ENCODE results near the gene RFX3.
A peak's percentile ranks its signal among the peaks of the same experiment; 100 is the strongest.

RFX3 gene

GRCh38 chr9:3281399-3281798, 244.4 kb downstream of the RFX3 start:
- no peak for DNase-seq (ENCODE audit: low spot score)

- no peak for DNase-seq (ENCODE audit: low spot score)
Observed at GRCh38 chr9:3277200-3277599, 248.6 kb downstream of the RFX3 start.

DNA sequence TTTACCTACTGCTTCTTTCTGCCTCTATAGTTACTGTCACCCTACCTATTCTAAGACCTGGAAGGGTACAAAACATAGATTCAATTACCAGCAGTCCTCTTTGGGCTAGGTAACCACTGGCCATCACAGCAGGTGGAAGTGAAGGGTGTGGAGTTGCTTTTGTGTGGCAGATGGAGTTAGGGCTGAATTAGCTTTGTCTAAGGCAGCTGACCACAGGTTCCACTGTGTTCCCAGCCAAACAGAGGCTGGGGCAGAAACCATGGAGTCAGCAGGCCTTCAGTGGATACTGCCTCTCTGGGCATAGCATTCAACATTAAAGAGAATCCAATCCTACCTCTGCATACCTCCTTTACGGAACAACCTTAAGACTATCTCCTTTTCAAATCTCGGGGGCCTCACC, 254.2 kb downstream of the RFX3 start:
- no peak for DNase-seq (ENCODE audit: low spot score)

- no peak for DNase-seq (ENCODE audit: low spot score)
Observed at GRCh38 chr9:3271157-3271556, 254.6 kb downstream of the RFX3 start.

- DNase-seq (ENCODE audit: low spot score): no peak
Observed at GRCh38 chr9:3268223-3268622, 257.6 kb downstream of the RFX3 start.

- DNase-seq (ENCODE audit: low spot score): no peak
Observed at GRCh38 chr9:3263698-3264097, 262.1 kb downstream of the RFX3 start.

DNA sequence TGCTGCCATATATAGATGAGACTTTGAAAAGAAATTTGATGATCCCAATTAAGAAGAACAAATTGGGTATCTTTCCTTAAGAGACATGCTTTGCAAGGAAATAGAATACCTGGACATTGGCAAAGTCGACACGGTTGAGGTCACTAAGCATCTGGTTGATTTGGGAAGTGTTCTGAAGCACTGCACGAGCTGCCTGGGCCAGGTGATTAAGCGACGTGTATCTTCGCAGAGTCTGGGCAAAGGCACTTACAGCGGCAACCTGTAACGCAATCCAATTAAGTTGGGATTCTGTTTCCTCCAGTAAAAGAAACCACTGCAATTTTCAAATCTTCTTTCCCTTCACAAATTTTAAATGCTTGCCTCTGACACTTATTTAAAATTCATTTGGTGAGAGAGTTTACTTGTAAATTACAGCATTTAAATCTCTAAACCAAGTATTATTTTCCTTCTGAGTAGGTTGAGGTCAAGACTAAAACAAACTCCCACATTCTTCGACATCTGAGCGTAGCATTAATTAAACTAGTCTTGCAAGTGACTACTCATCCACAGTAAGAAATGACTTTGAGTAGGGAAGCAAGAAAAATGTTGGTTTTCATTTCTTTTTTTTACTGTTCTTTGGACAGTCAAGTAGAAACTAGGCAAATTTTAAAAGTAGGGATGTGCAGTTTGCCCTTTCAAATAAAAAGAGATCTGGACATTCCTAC, 262.8 kb downstream of the RFX3 start:
- DNase-seq (ENCODE audit: low spot score): no peak

DNA sequence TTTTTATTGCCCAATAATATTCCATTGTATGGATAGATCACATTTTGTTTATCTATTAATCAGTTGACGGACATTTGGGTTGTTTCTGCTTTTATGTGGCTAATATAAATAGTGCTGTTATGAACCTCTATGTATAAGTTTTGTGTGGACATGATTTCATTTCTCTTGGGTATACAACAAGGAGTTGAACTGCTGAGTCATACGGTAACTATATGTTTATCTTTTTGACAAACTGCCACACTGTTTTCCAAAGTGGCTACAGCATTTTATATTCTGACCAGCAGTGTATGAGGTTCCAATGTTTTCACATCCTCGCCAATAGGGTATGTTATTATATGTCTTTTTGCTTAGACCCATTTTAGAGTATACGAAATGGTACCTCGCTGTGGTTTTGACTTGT, 264.3 kb downstream of the RFX3 start:
- no peak for DNase-seq (ENCODE audit: low spot score)

GRCh38 chr9:3256571-3257330, 269.1 kb downstream of the RFX3 start:
- DNase-seq (ENCODE audit: low spot score): no peak

GRCh38 chr9:3251309-3251708, 274.5 kb downstream of the RFX3 start:
- DNase-seq (ENCODE audit: low spot score): no peak

GRCh38 chr9:3250741-3251140, 275.1 kb downstream of the RFX3 start:
- no peak for DNase-seq (ENCODE audit: low spot score)

- no peak for DNase-seq (ENCODE audit: low spot score)
Observed at GRCh38 chr9:3247211-3247610, 278.6 kb downstream of the RFX3 start.

- DNase-seq (ENCODE audit: low spot score): no peak
Observed at GRCh38 chr9:3246241-3246640, 279.6 kb downstream of the RFX3 start.

GRCh38 chr9:3244963-3245653, 280.7 kb downstream of the RFX3 start:
- no peak for DNase-seq (ENCODE audit: low spot score)

- DNase-seq (ENCODE audit: low spot score): no peak
Observed at GRCh38 chr9:3243683-3244082, 282.1 kb downstream of the RFX3 start.

DNA sequence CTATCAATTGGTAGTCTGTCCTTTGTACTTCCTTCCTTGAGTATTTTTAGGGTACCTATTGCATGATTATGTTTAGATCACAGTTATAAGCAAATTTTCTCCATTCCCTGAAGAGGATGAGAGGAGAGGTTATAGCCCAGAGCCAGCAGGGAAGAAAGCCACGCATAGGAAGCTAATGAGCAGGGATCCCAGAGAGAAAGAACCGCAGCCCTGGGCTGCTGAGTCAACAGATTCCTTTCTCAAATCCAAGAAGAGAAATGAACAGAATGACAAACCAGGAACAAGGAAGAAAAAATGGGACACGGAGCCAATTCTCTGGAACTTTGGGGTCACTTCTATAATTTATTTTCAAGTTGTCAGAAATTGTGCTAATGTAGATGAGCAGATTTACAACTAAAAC, 284.5 kb downstream of the RFX3 start:
- DNase-seq (ENCODE audit: low spot score): no peak

DNA sequence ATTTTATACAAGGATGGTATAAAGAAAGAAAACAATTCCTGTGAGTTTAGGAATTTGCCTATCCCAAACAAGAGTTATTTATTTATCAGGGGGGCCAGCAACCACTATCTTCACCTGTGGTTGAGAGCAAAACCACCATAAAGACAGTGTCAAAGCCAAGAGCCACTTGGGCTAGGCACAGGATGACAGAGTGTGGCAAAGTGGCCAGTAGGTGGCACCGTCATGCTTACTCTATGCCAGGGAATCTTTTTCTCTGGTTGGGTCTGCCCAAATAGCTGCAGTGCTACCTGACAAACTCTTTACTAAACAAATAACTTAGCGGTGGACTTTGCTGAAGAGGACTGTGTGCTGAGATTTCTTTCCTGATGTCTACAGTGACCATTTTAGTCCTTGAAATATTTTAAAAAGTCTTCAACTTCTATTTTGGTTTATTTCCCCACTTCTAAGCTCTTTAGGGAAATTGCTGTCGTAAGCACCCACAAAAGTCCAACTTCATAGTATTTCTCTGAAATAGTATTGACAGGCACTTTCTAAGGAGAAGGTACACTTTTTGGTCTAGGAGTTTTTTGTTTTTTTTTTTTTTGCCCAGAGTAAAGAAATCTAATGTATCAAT, 285.0 kb downstream of the RFX3 start:
- peak; percentile 44 for DNase-seq (ENCODE audit: low spot score)

DNA sequence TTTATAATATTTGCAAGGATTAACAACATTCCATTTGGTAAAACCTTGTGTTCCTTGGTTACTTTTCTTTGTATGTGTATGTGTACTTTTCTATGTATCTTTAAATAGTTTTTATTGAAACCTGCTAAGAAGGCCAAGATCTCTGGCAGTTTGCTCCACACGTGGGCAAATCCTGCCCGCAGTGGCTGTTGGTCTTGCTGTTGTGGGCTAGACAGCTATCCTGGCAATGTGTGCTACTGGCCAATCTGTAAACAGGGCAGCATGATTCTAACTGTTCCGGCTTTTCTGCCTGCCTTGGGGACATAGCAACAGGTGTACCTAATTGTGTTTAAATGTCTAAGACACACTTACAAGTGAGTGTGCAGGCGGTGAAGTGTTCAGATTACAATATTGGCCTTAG, 286.6 kb downstream of the RFX3 start:
- no peak for DNase-seq (ENCODE audit: low spot score)

GRCh38 chr9:3238236-3238635, 287.6 kb downstream of the RFX3 start:
- DNase-seq (ENCODE audit: low spot score): no peak

GRCh38 chr9:3237121-3237520, 288.7 kb downstream of the RFX3 start:
- no peak for DNase-seq (ENCODE audit: low spot score)

GRCh38 chr9:3235497-3235896, 290.3 kb downstream of the RFX3 start:
- DNase-seq (ENCODE audit: low spot score): no peak

DNA sequence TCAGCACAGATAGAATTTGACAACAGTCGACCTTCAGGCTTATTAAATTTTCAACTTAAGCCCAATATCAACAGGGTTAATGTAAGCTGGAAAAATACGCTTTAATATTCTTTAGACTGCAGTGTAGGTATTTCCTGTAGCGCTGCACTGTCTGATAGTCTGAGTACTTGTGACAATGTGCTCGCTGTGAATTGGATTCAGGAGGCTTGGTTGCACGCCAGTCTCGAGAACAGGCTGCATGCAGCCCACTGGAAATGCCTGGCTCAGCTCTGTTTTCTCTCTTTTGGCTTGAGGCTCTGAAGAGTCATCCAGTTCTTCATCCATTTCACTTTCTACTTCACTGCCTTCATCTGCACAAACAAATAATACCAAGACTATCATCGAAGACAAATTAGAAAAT, 300.9 kb downstream of the RFX3 start:
- DNase-seq (ENCODE audit: low spot score): no peak

GRCh38 chr9:3215658-3216057, 310.1 kb downstream of the RFX3 start:
- DNase-seq (ENCODE audit: low spot score): no peak
